GM21576 (cell line): ENCODE data around the gene FGF14.

ENCODE experiments used
- ATAC-seq: cut with Tn5 transposase; IDR thresholded peaks from one replicate; pipeline ENCODE4 v1.9.1; 2021; ENCODE audit warnings: mild to moderate bottlenecking, moderate library complexity; ENCODE audit not compliant: unreplicated experiment

The FGF14 gene

GRCh38 chr13:101944521-101944920, 457.3 kb downstream of the FGF14 start:
- no peak for ATAC-seq

GRCh38 chr13:101942535-101943157, 459.2 kb downstream of the FGF14 start:
- no peak for ATAC-seq

- ATAC-seq: peak; percentile 64
Observed at GRCh38 chr13:101942038-101942437, 459.8 kb downstream of the FGF14 start.

GRCh38 chr13:101941095-101941783, 460.6 kb downstream of the FGF14 start:
- no peak for ATAC-seq

GRCh38 chr13:101939370-101939769, 462.5 kb downstream of the FGF14 start:
- no peak for ATAC-seq

GRCh38 chr13:101935828-101936227, 466.0 kb downstream of the FGF14 start:
- no peak for ATAC-seq

GRCh38 chr13:101931186-101931585, 470.7 kb downstream of the FGF14 start:
- ATAC-seq: no peak

GRCh38 chr13:101930331-101930730, 471.5 kb downstream of the FGF14 start:
- ATAC-seq: no peak

GRCh38 chr13:101925731-101926130, 476.1 kb downstream of the FGF14 start:
- ATAC-seq: no peak

GRCh38 chr13:101919541-101920181, 482.2 kb downstream of the FGF14 start:
- no peak for ATAC-seq

GRCh38 chr13:101917833-101918661, 483.8 kb downstream of the FGF14 start:
- no peak for ATAC-seq

- ATAC-seq: no peak
Observed at GRCh38 chr13:101917475-101917810, 484.4 kb downstream of the FGF14 start.

GRCh38 chr13:101916775-101917474, 484.9 kb downstream of the FGF14 start:
- no peak for ATAC-seq

- no peak for ATAC-seq
Observed at GRCh38 chr13:101916108-101916774, 485.6 kb downstream of the FGF14 start.

GRCh38 chr13:101915755-101916107, 486.1 kb downstream of the FGF14 start:
- no peak for ATAC-seq

GRCh38 chr13:101915331-101915730, 486.5 kb downstream of the FGF14 start:
- ATAC-seq: no peak

GRCh38 chr13:101911752-101912151, 490.1 kb downstream of the FGF14 start:
- no peak for ATAC-seq

- no peak for ATAC-seq
Observed at GRCh38 chr13:101903890-101904289, 498.0 kb downstream of the FGF14 start.

- no peak for ATAC-seq
Observed at GRCh38 chr13:101898676-101899075, 503.2 kb downstream of the FGF14 start.

- ATAC-seq: no peak
Observed at GRCh38 chr13:101896541-101896940, 505.3 kb downstream of the FGF14 start.
